BLaER1 treated with 17β-estradiol and CSF1 and Interleukin-3, amounts not matched to agents 10 nM and 100 nM (cell line): ENCODE results near the gene PTGR3.
A peak's percentile ranks its signal among the peaks of the same experiment; 100 is the strongest.
"Not testable (repeated sequence)": the region's sequence is repeated elsewhere in the genome, so short reads cannot be mapped to it uniquely, and the experiment has no call there.

Source experiments
- H3K27ac ChIP-seq, 11 experiments: shearing (Covaris generic); formaldehyde crosslinking; 2 replicates each; pipeline ENCODE4 v1.8.1; 2022
- H3K27me3 ChIP-seq, 11 experiments: shearing (Covaris generic); formaldehyde crosslinking; 2 replicates each; pipeline ENCODE4 v1.8.1; 2022
- H3K36me3 ChIP-seq, 11 experiments: shearing (Covaris generic); formaldehyde crosslinking; 2 replicates each; pipeline ENCODE4 v1.8.1; 2022
- H3K4me1 ChIP-seq, 10 experiments: shearing (Covaris generic); formaldehyde crosslinking; 2 replicates each; pipeline ENCODE4 v1.8.1; 2022
- H3K4me2 ChIP-seq, 11 experiments: shearing (Covaris generic); formaldehyde crosslinking; 2 replicates each; pipeline ENCODE4 v1.8.1; 2022
- H3K4me3 ChIP-seq, 10 experiments: shearing (Covaris generic); formaldehyde crosslinking; 2 replicates each; pipeline ENCODE4 v1.8.1; 2022
- H3K9ac ChIP-seq, 11 experiments: shearing (Covaris generic); formaldehyde crosslinking; 2 replicates each; pipeline ENCODE4 v1.8.1; 2022
- H3K9me3 ChIP-seq, 11 experiments: shearing (Covaris generic); formaldehyde crosslinking; replicated peaks in 1 of 11; 2 replicates each; pipeline ENCODE4 v1.8.1; 2022
- H4K20me1 ChIP-seq, 11 experiments: shearing (Covaris generic); formaldehyde crosslinking; 2 replicates each; pipeline ENCODE4 v1.8.1; 2022
- Cebpa-rat ChIP-seq, 11 experiments: shearing (Covaris generic); IDR thresholded peaks; 2 replicates each; pipeline ENCODE4 v1.8.1; 2022

The PTGR3 gene

DNA sequence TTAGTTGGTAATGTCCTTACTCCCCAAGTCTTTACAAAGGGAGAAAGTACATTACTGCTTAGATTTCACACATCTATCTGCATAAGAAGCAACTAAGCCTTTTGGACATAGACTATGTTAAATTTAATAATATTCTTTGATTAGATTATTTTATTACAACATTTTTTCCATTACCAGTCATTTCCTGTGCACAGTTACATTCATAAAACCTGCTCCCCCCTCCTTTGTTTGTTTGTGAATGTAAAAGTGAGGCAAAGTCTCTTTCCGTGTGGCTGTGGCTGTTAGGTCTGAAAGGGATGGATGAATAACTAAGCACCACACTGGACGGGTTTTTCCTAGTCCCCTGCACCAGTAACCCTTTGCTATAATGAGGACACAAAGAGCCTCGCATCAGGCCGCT is 9.6 kb downstream of the PTGR3 start:
- Histone ChIP-seq H3K4me1 (peaks cover 5 to 12% (median 7%) of the 10 kb centered on the region in 10 experiments), H3K4me3 (no peak overlapping the region), H3K36me3 (peaks cover 20 to 43% (median 33%) of the 10 kb centered on the region in 11 experiments), H3K4me2 (no peak overlapping the region), H4K20me1 (peaks cover 24 to 48% (median 30%) of the 10 kb centered on the region in 11 experiments), H3K27me3 (peaks cover 8 to 11% (median 10%) of the 10 kb centered on the region in 11 experiments), H3K27ac (no peak overlapping the region), H3K9ac (no peak overlapping the region), H3K9me3 (no peaks in the 10 kb centered on the region)
- no peak for TF ChIP-seq Cebpa-rat (IDR thresholded peaks at IDR 0.05)

DNA sequence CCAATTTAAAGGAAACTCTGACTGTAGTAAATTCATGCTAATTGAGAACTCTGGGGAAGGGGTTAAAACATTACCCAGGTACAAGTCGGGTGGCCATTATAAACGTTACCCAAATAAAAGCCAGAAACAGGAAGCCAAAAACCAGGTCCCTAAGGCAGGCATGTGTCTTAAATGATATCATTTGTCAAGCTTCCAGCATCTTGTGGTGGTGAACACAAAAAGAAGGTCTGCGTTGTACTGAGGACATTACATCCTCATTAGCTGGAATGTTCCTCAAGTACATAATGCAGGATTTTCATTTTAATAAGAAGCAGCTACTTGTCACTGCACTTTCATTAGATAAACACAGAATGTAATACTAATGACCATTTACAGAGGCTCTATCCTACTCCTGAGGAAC is 10.9 kb downstream of the PTGR3 start:
- no peak overlapping the region for H3K27ac ChIP-seq
- H4K20me1 ChIP-seq, result peaks cover 11 to 35% (median 17%) of the 10 kb centered on the region in 11 experiments; a peak in 19 of 22 replicates
- TF ChIP-seq Cebpa-rat (IDR thresholded peaks at IDR 0.05), result no peak
- H3K36me3 ChIP-seq, result peaks cover 20 to 43% (median 33%) of the 10 kb centered on the region in 11 experiments
- H3K4me1 ChIP-seq, result peaks cover 0 to 6% (median 0%) of the 10 kb centered on the region in 10 experiments; a peak in 5 of 20 replicates
- no peak overlapping the region for H3K9ac ChIP-seq
- H3K4me3 ChIP-seq, result no peak overlapping the region
- H3K9me3 ChIP-seq, result no peaks in the 10 kb centered on the region
- no peak overlapping the region for H3K4me2 ChIP-seq
- H3K27me3 ChIP-seq, result no peaks in the 10 kb centered on the region

DNA sequence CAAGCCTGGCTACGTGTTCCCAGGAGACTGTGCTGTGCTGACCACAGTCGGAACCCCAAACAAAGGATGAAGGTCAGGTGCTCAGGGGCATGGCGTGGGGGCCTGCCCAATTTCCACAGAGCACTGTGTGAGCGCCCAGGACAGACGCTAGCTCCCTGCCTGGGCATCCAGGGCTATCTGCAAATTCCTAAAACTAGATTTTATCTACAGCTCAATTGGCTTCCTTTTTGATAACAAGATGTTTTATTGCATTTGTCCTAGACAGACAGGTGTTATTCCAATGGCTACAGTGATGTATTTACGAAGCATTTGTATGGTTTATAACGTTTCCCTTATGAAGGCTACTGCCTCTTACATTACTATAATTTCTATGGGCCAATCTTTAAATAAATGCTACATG is 16.0 kb downstream of the PTGR3 start:
- no peak overlapping the region for H3K9ac ChIP-seq
- no peak overlapping the region for H3K27ac ChIP-seq
- TF ChIP-seq Cebpa-rat (IDR thresholded peaks at IDR 0.05), result no peak
- H3K36me3 ChIP-seq, result peaks cover 0 to 11% (median 5%) of the 10 kb centered on the region in 11 experiments; a peak in 5 of 22 replicates
- peak overlapping the region in 8 of 11 experiments; percentile 16 to 58 (median 44); a peak in 14 of 22 replicates for H3K4me2 ChIP-seq
- no peaks in the 10 kb centered on the region for H3K27me3 ChIP-seq
- no peak overlapping the region for H3K4me3 ChIP-seq
- H4K20me1 ChIP-seq, result no peaks in the 10 kb centered on the region; a peak in 2 of 22 replicates
- peaks cover 0 to 11% (median 8%) of the 10 kb centered on the region in 10 experiments; a peak in 13 of 20 replicates for H3K4me1 ChIP-seq
- H3K9me3 ChIP-seq, result peaks cover 0 to 5% (median 0%) of the 10 kb centered on the region in 11 experiments; a peak in 3 of 22 replicates

DNA sequence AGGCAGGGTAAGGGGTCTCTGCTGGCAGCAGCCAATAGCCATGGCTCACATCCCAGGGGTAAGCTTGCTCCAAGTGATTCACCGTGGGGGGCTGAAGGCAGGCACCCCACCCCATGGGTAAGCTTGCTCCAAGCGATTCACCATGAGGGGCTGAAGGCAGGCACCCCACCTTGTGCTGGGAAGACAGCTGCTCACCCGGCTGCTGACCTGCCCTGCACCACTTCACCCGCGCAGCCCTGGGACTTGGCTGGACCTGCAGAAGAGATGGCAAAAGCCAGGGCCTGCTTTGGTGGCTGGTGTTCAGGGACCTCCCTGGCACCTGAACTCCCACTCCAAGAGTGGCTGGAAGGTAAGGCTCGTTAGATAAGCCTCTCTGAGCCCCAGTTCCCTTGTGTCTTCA is 19.2 kb downstream of the PTGR3 start:
- no peaks in the 10 kb centered on the region; a peak in 1 of 22 replicates for H4K20me1 ChIP-seq
- no peaks in the 10 kb centered on the region for H3K36me3 ChIP-seq
- H3K27ac ChIP-seq, result no peak overlapping the region
- no peak for TF ChIP-seq Cebpa-rat (IDR thresholded peaks at IDR 0.05)
- peaks cover 0 to 11% (median 0%) of the 10 kb centered on the region in 11 experiments; a peak in 3 of 22 replicates for H3K9me3 ChIP-seq
- no peak overlapping the region for H3K4me3 ChIP-seq
- H3K27me3 ChIP-seq, result no peaks in the 10 kb centered on the region
- no peak overlapping the region for H3K4me2 ChIP-seq
- H3K9ac ChIP-seq, result no peak overlapping the region
- H3K4me1 ChIP-seq, result peaks cover 0 to 11% (median 8%) of the 10 kb centered on the region in 10 experiments; a peak in 13 of 20 replicates

DNA sequence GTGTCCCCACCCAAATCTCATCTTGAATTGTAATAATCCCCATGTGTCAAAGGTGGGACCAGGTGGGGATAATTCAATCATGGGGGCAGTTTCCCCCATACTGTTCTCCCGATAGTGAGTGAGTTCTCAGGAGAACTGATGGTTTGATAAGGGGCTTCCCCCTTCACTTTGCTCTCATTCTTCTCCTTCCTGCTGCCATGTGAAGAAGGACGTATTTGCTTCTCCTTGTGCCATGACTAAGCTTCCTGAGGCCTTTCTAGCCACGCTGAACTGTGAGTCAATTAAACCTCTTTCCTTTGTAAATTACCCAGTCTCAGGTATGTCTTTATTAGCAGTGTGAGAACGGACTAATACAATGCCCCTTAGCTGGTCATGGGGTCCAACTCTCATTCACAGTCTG is 21.2 kb downstream of the PTGR3 start:
- not testable (repeated sequence) for H3K27ac ChIP-seq, H3K27me3 ChIP-seq, H3K4me2 ChIP-seq, H3K4me1 ChIP-seq, H4K20me1 ChIP-seq, H3K9ac ChIP-seq, H3K4me3 ChIP-seq, H3K36me3 ChIP-seq
- H3K9me3 ChIP-seq, result peaks cover 0 to 13% (median 0%) of the 10 kb centered on the region in 11 experiments; a peak in 4 of 22 replicates

DNA sequence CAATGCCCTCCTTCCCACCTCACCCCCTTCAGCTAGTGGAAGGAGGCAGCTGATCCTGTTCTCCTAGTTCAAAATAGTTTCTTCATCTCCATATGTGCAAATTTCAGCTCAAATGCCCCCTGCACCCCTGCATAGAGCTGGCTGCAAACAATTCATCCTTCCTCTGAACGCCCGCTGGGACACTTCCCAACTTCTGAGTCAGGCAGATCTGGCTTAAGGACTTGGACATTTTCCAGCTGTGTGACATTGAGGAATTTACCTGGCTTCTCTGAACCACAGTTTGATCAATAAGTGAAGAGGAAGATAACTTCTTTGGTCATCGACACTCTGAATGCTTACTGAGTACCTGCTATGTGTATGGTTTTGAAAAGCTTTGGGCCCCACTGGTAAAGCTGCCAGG is 23.5 kb downstream of the PTGR3 start:
- H3K4me1 ChIP-seq, result peaks cover 0 to 3% (median 0%) of the 10 kb centered on the region in 10 experiments; a peak in 1 of 20 replicates
- no peak overlapping the region for H3K4me3 ChIP-seq
- no peak overlapping the region for H3K4me2 ChIP-seq
- no peak overlapping the region for H3K27ac ChIP-seq
- no peak for TF ChIP-seq Cebpa-rat (IDR thresholded peaks at IDR 0.05)
- no peak overlapping the region for H3K9ac ChIP-seq
- no peaks in the 10 kb centered on the region; a peak in 2 of 22 replicates for H4K20me1 ChIP-seq
- H3K27me3 ChIP-seq, result no peaks in the 10 kb centered on the region
- peaks cover 0 to 17% (median 0%) of the 10 kb centered on the region in 11 experiments; a peak in 4 of 22 replicates for H3K9me3 ChIP-seq
- no peaks in the 10 kb centered on the region for H3K36me3 ChIP-seq

DNA sequence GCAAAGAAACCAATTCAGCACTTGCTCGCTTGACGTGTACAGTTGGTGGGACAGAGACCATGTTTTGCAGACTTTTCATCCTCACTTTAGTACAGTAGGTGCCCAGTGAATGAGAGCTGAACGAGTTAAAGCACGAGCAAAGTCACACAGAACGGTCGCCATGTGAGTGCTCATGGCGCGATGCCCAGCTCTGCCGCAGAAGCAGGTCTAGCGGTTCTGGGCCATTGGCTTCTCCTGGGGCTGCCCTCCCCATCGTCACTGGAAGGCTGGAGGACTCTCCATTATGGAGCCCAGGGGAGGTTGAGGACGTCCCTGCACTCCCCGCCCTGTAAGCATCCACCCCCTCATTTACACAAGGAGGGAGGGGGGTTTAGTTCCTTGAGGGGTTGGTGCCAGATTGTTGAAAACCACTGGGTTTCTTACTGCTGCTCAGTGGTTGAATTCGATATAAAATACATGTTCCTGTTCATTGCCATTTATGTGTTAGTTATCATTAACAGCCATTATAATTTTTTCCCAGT is 24.9 kb downstream of the PTGR3 start:
- H3K27ac ChIP-seq, result no peak overlapping the region
- H3K4me3 ChIP-seq, result no peak overlapping the region
- H3K27me3 ChIP-seq, result no peaks in the 10 kb centered on the region
- no peak for TF ChIP-seq Cebpa-rat (IDR thresholded peaks at IDR 0.05)
- H3K4me2 ChIP-seq, result no peak overlapping the region
- H4K20me1 ChIP-seq, result no peaks in the 10 kb centered on the region; a peak in 1 of 22 replicates
- no peaks in the 10 kb centered on the region for H3K36me3 ChIP-seq
- peaks cover 0 to 5% (median 0%) of the 10 kb centered on the region in 10 experiments; a peak in 1 of 20 replicates for H3K4me1 ChIP-seq
- H3K9me3 ChIP-seq, result peaks cover 0 to 17% (median 0%) of the 10 kb centered on the region in 11 experiments; a peak in 4 of 22 replicates
- no peak overlapping the region for H3K9ac ChIP-seq

DNA sequence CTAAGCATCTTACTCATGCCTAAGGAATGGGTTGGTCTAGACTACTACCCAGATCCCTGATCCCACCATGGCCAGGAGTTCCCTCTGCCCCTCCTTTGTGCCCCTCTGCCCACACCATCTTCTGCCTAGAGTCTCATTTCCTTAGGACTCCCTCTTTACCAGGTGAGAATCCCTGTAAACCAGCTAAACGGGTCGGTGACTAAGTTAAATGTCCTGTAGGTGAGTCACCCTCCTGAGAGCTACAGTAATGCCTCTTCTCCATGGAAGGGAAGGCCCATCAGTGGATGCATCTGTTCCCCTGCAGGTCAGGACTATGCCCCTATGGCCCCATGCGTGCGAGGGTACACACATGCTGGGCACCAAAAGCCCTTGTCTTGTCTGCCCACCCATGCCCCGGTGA is 25.4 kb downstream of the PTGR3 start:
- Histone ChIP-seq H3K9me3 (peaks cover 0 to 17% (median 0%) of the 10 kb centered on the region in 11 experiments; a peak in 4 of 22 replicates), H3K4me3 (no peak overlapping the region), H3K36me3 (no peaks in the 10 kb centered on the region), H3K4me2 (no peak overlapping the region), H3K27me3 (no peaks in the 10 kb centered on the region), H3K27ac (no peak overlapping the region), H3K4me1 (peaks cover 0 to 5% (median 0%) of the 10 kb centered on the region in 10 experiments; a peak in 1 of 20 replicates), H3K9ac (no peak overlapping the region), H4K20me1 (no peaks in the 10 kb centered on the region; a peak in 1 of 22 replicates)
- TF ChIP-seq Cebpa-rat (IDR thresholded peaks at IDR 0.05), result no peak

DNA sequence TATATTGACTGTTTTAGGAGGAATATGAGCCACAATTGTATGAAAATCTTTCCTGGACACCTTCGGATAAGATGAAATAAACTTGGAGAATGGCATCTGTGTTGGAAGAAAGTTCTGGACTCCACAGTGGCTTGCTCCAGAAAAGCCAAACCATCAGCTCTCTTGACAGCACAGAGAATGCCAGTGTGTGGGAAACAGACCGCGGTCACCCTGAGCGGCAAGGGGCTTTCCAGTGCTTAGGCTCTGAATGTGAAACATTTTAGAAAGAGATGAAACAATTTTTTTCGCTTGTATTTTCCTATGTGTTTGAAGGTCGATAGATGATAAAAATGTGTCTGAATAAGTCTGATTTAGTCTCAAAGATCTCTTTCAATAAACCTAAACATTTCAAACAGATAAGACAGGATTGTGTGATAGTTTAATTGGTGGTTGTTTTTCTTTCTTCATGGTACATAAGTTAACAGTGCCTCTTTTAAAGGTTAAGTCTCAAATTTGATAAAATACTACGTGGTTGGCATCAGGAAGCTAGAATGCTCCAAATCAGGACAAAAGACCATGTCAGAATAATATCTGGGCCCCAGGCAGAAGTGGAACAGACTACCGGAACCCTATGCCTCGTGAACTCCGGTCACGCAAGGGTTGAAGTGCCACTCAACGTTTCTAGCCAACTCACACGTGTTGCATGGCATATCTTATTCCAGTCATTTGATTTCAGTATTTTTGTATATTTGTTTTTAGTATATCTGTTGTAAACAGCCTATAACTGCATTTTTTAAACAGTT is 28.9 kb downstream of the PTGR3 start:
- no peak for TF ChIP-seq Cebpa-rat (IDR thresholded peaks at IDR 0.05)
- Histone ChIP-seq H3K4me3 (no peak overlapping the region), H3K4me1 (peaks cover 0 to 5% (median 0%) of the 10 kb centered on the region in 10 experiments; a peak in 2 of 20 replicates)

More for the DNA sequence above, 28.9 kb downstream of the PTGR3 start:
- Histone ChIP-seq H3K4me2 (no peak overlapping the region), H3K27me3 (no peaks in the 10 kb centered on the region), H3K27ac (no peak overlapping the region), H3K36me3 (no peaks in the 10 kb centered on the region), H3K9ac (no peak overlapping the region), H4K20me1 (no peaks in the 10 kb centered on the region; a peak in 1 of 22 replicates), H3K9me3 (peaks cover 0 to 9% (median 0%) of the 10 kb centered on the region in 11 experiments; a peak in 2 of 22 replicates)
